ENCODE data around the gene CPNE1.

The CPNE1 gene

DNA sequence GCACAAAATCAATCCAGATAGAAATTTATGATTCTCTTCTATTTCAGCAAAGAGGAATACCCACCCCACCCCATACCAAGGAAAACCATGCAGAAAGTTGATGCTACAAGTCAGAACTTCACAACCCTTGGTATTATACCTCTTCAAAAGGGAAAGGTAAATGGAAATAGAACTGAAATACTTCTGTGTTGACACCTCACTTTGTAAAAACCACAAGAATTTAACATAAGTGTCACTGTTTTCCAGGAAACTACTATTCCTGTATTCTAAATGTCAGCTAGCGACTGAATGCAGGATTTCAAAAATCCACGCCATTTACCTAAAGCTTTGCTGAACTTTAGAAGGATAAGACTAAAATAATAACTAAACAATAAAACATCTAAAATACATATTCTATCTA, 3.6 kb downstream of the CPNE1 start:
- Histone ChIP-seq H3K4me3 (ENCODE audit: severe bottlenecking) (no peak overlapping the region), H3K27ac (ENCODE audit: poor library complexity, severe bottlenecking) (peak overlapping the region; percentile 45), H3K9me3 (ENCODE audit: severe bottlenecking) (no peaks in the 10 kb centered on the region), H3K36me3 (ENCODE audit: low read depth) (peaks cover 41% of the 10 kb centered on the region), H3K27me3 (ENCODE audit: insufficient read depth, poor library complexity, severe bottlenecking) (no peaks in the 10 kb centered on the region), H3K4me1 (ENCODE audit: insufficient read depth, poor library complexity, severe bottlenecking) (peaks cover 38% of the 10 kb centered on the region)
- ATAC-seq (ENCODE audit: low read depth) (peak; percentile 15), DNase-seq (ENCODE audit: low spot score) (no peak)
- TF ChIP-seq, protein P1, sequence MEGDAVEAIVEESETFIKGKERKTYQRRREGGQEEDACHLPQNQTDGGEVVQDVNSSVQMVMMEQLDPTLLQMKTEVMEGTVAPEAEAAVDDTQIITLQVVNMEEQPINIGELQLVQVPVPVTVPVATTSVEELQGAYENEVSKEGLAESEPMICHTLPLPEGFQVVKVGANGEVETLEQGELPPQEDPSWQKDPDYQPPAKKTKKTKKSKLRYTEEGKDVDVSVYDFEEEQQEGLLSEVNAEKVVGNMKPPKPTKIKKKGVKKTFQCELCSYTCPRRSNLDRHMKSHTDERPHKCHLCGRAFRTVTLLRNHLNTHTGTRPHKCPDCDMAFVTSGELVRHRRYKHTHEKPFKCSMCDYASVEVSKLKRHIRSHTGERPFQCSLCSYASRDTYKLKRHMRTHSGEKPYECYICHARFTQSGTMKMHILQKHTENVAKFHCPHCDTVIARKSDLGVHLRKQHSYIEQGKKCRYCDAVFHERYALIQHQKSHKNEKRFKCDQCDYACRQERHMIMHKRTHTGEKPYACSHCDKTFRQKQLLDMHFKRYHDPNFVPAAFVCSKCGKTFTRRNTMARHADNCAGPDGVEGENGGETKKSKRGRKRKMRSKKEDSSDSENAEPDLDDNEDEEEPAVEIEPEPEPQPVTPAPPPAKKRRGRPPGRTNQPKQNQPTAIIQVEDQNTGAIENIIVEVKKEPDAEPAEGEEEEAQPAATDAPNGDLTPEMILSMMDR (IDR thresholded peaks at IDR 0.05; ENCODE audit: poor library complexity, severe bottlenecking): no peak

DNA sequence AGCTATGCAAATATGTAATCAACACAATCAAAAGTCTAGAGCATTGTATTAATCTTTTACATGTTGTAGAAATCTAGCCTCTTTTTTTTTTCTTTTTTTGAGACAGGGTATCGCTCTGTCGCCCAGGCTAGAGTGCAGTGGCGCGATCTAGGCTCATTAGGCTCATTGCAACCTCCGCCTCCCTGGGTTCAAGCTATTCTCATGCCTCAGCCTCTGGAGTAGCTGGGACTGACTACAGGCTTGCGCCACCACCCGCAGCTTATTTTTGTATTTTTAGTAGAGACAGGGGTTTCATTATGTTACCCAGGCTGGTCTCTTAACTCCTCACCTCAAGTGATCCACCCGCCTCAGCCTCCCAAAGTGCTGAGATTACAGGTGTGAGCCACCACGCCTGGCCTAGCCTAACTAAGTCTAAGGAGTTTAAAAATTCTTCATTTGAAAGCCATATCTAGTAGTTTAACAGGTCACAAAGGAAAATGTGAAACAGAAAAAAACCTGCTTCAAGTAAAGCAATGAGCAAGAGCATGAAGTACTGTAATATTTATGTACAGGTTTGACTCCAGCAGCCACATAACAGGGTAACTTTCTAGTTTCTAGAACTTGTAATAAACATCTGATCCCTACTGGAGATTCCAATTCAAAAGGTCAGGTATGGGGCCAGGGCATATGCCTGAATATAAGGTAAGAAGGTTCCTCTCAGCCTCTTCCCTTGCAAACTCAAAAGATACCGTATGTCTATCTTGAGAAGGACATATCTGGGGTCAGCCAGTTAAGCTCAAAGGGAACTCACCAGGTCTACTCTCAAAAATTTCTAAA, 4.4 kb downstream of the CPNE1 start:
- TF ChIP-seq, protein P1 (IDR thresholded peaks at IDR 0.05; ENCODE audit: poor library complexity, severe bottlenecking): no peak
- H3K9me3 ChIP-seq (ENCODE audit: severe bottlenecking): no peaks in the 10 kb centered on the region
- ATAC-seq (ENCODE audit: low read depth) (no peak), DNase-seq (ENCODE audit: low spot score) (no peak)
- H3K4me1 ChIP-seq (ENCODE audit: insufficient read depth, poor library complexity, severe bottlenecking): peaks cover 38% of the 10 kb centered on the region
- peaks cover 48% of the 10 kb centered on the region for H3K36me3 ChIP-seq (ENCODE audit: low read depth)
- H3K4me3 ChIP-seq (ENCODE audit: severe bottlenecking): no peak overlapping the region
- H3K27ac ChIP-seq (ENCODE audit: poor library complexity, severe bottlenecking): peak overlapping the region; percentile 45
- no peaks in the 10 kb centered on the region for H3K27me3 ChIP-seq (ENCODE audit: insufficient read depth, poor library complexity, severe bottlenecking)

DNA sequence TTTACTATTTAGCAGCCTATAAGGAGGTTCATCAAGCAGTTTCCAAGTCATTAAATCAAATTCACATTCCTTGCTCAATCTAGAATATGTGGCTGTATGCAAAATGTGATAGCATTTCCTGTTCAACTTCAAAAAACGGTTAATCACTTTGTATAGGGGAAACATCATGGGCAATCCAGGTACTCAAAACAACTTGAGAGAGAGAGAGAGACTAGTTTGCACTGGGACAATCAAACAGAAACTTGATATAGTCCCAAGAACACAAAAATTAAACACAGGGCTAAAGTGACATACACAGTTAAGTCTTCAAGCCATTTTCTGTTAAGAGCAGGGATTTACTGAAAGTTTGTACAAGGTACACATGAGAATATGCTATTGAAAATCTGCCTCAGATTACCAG, 7.4 kb downstream of the CPNE1 start:
- H3K4me1 ChIP-seq (ENCODE audit: insufficient read depth, poor library complexity, severe bottlenecking): peaks cover 28% of the 10 kb centered on the region
- ATAC-seq (ENCODE audit: low read depth): no peak
- H3K36me3 ChIP-seq (ENCODE audit: low read depth): peaks cover 73% of the 10 kb centered on the region
- H3K9me3 ChIP-seq (ENCODE audit: severe bottlenecking): no peaks in the 10 kb centered on the region
- H3K4me3 ChIP-seq (ENCODE audit: severe bottlenecking): no peak overlapping the region
- H3K27me3 ChIP-seq (ENCODE audit: insufficient read depth, poor library complexity, severe bottlenecking): no peaks in the 10 kb centered on the region
- no peak for DNase-seq (ENCODE audit: low spot score)
- TF ChIP-seq, protein P1 (IDR thresholded peaks at IDR 0.05; ENCODE audit: poor library complexity, severe bottlenecking): no peak
- H3K27ac ChIP-seq (ENCODE audit: poor library complexity, severe bottlenecking): no peak overlapping the region

DNA sequence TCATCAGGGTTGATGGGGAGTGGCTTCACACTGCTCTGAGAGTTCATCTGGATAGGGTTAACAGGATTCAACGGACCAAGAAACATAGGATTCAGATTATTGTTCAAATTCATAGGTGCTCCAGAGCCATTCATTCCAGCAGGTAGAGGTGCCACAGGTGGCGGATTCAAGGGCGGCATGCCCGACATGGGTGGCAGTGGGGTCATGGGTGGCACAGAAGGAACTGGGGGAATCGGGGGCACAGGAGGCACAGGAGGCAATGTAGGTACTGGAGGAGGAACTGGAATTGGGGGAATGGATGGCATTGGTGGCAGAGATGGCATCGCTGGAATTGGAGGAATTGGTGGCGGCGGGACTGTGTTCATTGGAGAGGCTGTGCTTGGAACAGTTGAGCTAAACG, 10.3 kb downstream of the CPNE1 start:
- DNase-seq (ENCODE audit: low spot score): no peak
- no peak overlapping the region for H3K27ac ChIP-seq (ENCODE audit: poor library complexity, severe bottlenecking)
- no peak overlapping the region for H3K4me3 ChIP-seq (ENCODE audit: severe bottlenecking)
- no peaks in the 10 kb centered on the region for H3K9me3 ChIP-seq (ENCODE audit: severe bottlenecking)
- ATAC-seq (ENCODE audit: low read depth): no peak
- H3K4me1 ChIP-seq (ENCODE audit: insufficient read depth, poor library complexity, severe bottlenecking): peaks cover 4% of the 10 kb centered on the region
- TF ChIP-seq, protein P1 (IDR thresholded peaks at IDR 0.05; ENCODE audit: poor library complexity, severe bottlenecking): no peak
- H3K36me3 ChIP-seq (ENCODE audit: low read depth): peaks cover 94% of the 10 kb centered on the region
- no peaks in the 10 kb centered on the region for H3K27me3 ChIP-seq (ENCODE audit: insufficient read depth, poor library complexity, severe bottlenecking)

DNA sequence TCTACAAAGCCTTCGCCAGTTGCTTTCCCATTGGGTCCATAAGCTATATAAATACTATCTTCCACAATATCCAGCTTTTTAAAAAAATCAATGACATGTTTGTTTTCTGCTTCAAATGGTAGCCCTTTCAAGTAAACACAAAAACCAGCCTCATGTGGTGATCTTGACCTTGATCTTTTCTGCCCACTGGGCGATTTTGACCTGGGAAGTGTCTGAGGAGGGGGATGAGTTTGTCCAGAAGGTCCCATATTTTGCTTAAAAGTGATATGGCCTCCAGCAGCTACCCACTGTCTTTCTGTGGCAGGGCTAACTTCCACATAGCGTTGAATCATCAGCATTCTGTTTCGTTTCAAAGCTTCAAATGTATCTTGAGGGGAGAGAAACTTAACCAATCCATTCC, 10.8 kb downstream of the CPNE1 start:
- no peak for ATAC-seq (ENCODE audit: low read depth)
- H3K4me1 ChIP-seq (ENCODE audit: insufficient read depth, poor library complexity, severe bottlenecking): no peaks in the 10 kb centered on the region
- H3K27me3 ChIP-seq (ENCODE audit: insufficient read depth, poor library complexity, severe bottlenecking): no peaks in the 10 kb centered on the region
- no peaks in the 10 kb centered on the region for H3K9me3 ChIP-seq (ENCODE audit: severe bottlenecking)
- no peak overlapping the region for H3K4me3 ChIP-seq (ENCODE audit: severe bottlenecking)
- no peak overlapping the region for H3K27ac ChIP-seq (ENCODE audit: poor library complexity, severe bottlenecking)
- TF ChIP-seq, protein P1 (IDR thresholded peaks at IDR 0.05; ENCODE audit: poor library complexity, severe bottlenecking): no peak
- DNase-seq (ENCODE audit: low spot score): no peak
- H3K36me3 ChIP-seq (ENCODE audit: low read depth): peaks cover 100% of the 10 kb centered on the region

All from RWPE2 (cell line).